HG02870 (cell line): Measurements from ENCODE around the gene PARD3B.

Experiments
- ATAC-seq: cut with Tn5 transposase; IDR thresholded peaks from one replicate; pipeline ENCODE4 v1.9.1; 2021; ENCODE audit warnings: mild to moderate bottlenecking, moderate library complexity; ENCODE audit not compliant: unreplicated experiment

PARD3B gene

DNA sequence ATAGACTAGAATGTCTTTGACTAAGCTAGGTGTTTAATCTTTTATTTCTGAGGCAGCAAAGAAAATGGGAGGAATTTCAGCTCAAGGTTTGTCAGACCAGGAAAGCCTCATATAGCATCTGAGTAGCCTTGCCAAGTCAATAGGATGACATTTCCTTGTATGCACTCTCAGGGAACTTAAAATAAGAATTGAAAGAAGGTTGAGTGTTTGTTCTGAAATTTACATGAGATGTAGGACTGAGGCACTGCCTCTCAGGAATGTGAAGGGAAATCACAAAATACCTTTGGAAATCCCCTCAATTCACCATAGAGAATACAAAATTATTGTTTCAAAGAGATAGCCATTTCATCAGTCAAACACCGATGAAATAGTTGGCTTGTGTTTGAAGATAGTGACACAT is 745.0 kb downstream of the PARD3B start:
- ATAC-seq: no peak

DNA sequence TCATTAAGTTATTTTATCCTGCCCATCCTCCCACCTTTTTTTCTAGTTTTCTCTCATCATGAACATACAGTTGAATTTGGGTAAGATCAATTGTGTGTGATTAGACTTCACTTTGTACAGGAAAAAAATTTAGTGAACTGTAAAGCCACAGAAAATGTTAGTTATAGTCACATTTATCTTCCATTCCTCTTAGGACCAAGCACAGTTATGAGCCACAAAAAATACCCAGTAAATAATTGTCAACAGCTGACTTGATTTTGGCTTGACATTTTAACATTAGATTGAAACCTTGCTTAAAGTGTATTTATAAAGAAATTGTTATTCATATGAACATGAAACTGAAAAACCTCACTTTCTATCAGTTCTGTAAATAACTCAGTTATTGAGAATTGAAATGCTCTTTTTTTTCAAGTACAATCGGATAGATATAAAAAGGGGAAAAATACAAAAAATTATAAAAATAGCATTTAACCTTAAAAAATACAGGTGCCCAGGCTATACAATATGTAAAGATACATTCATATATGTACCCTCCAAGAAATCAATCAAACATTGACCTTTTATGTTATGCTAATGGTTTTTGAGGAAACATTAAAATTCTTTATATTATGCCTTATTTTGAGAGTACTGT is 747.5 kb downstream of the PARD3B start:
- no peak for ATAC-seq

- no peak for ATAC-seq
These were observed 748.3 kb downstream of the PARD3B start for GRCh38 chr2:205293559-205293958.

DNA sequence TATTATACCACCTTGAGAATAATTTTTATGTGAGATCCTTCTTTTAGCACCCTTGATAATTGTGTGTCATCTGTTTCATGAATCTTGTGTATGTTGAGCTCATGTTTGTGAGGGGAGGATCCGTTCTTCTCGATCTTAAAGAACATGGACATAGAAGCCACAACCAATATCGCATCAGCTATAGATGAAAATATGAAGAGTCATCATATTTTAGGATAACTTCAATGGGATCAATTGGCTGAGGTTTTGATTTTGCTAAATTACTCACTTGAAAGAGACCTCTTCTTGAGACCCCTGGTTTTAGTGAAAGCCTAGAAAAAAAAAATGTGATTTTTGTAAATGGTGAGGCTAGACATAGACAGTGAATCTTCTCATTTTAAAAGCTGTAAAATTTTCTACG is 751.7 kb downstream of the PARD3B start:
- ATAC-seq: no peak

DNA sequence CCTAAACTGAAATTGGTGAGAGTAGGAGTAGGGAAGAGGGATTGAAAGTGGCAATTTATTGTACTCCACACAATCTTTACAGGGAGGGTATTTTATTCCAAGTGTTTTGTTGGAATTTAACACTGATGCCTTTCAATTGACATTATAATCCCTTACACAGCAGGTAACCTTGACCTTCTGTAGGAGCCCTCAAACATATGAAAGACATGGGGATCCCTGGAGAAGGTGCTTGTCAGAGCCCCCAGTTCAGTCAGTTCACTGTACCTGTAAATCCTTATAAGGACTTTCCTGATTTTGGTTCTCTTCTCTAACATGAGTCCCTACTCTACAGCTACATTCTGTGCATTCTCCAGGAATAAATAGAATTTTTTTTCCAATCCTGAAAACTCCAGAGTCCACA is 752.1 kb downstream of the PARD3B start:
- no peak for ATAC-seq

GRCh38 chr2:205297846-205298245 is 752.6 kb downstream of the PARD3B start:
- no peak for ATAC-seq

DNA sequence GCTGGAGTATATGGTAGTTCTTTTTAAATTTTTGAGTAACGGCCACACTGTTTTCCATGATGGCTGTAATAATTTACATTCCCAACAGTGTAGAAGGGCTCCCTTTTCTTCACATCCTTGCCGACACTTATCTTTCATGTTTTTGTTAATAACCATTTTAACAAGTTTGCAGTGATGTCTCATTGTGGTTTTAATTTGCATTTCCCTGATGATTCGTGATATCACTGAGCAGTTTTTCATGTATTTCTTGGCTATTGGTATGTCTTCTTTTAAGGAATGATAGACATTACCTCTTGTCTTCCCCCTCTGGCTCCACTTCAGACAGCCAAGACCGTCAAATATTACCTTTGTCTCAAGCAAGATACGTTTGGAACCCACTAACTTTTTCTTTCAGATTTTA is 765.9 kb downstream of the PARD3B start:
- no peak for ATAC-seq

- ATAC-seq: no peak
These were observed 776.0 kb downstream of the PARD3B start for GRCh38 chr2:205321231-205321630.

DNA sequence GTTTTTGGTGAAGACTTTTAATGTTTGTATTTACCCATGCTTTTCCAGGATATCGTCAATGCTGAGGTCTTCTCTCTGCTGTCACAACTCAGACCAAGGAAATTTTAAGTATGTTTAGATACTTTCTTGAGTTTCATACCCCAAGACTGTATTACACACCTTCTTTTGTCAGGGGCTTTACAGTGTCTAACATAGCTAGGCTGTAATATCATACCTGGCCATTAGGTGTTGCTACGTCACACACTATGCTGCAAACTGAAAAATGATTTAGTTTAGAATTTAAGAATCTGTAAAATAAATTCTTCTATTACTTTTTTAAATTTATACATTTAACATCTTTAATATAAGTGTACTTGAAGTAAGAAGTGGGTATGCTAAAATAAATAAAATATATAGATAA is 778.7 kb downstream of the PARD3B start:
- ATAC-seq: no peak

DNA sequence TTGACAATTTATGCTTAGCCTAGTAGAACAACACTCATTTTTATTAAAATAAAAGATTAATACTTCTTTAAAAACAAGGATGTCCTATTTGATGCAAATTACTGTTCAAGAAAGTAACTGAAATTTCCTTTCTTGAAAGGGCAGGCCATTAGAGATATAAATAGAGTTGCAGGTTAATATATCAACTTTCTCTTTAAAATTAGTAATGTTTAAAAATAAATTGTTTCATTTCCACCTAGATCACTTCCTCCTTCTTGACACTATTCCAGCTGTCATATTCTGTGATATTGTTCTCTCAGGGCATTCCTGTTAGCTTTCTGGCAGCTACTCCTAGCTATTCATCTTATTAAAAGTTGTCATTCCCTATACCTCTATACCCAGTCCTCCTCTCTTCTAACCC is 779.1 kb downstream of the PARD3B start:
- no peak for ATAC-seq

GRCh38 chr2:205333351-205333750 is 788.1 kb downstream of the PARD3B start:
- ATAC-seq: no peak

- ATAC-seq: no peak
These were observed 792.0 kb downstream of the PARD3B start for GRCh38 chr2:205337274-205337673.

DNA sequence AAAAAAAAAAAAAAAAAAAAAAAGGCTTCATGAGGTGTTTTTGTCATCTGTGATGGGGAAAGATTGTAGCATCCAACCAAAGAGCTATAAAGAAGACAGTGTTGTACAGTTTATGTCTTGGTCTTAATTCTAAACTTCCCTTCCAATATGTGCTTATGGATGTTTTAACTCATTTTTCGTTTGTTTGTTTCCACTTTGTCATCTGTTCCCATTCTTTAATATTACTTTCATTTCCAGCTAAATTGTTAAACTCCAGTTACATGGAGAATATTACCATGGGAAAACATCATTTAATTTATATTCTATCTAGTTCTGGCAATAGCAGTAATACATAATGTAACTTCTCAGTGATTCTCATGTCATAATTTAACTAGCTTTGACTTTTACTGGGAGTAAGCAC is 792.9 kb downstream of the PARD3B start:
- no peak for ATAC-seq

- ATAC-seq: no peak
These were observed 797.8 kb downstream of the PARD3B start for GRCh38 chr2:205343103-205343502.

- no peak for ATAC-seq
These were observed 801.4 kb downstream of the PARD3B start for GRCh38 chr2:205346649-205347048.

DNA sequence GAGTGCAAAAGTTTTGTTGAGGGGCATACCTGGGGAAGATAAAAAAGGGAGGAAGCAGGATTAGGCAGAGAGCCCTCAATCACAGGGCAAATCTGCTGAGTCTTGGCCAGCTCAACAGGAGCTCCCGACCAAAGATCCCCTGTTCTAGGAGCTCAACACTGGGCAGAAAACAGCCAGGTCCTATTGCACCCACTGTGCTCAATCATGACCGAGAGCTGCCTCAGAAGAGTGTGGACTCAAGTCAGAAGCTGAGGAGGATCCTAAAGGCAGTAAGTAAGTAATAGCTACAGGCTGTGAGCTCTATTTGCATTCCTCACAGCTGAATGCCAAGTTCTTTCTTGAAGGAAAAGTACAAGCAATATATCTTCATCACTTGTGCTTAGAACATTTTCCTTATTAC is 802.6 kb downstream of the PARD3B start:
- ATAC-seq: no peak

DNA sequence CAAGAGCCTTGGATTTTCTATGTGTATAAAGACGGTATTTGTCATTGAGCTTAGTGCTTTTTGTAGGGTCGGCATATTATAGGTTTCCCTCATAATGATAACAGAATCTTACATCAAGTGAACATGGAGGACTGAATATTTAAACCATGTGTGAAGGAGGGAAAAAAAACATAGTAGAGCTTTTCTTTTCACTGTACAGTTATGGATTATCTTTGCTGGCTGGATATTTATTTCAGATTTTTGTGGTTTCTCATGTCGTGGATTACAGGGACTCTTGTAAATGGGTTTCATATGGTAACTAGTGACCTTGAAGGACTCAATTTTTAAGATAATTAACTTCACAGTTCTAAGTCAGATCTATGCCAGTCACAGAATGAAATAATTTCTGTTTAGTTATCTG is 806.8 kb downstream of the PARD3B start:
- ATAC-seq: no peak

DNA sequence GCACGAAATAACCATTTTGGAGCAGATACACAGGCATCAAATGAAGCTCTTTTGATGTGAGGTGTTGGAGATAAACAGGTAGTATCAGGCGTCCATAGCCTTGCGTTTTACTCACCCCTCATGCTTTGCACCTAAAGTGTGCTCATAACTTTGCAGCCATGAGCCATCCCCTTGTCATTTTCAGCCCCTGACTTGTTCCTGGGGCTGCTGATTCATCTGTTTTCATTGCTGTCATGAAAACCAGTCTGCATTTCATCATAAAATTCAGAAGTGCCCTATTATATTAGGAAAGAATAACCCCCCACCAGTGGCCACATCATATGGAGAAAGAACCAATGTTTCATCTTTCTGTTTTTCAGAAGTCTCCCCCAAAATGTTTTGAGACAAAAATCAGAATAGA is 807.3 kb downstream of the PARD3B start:
- ATAC-seq: no peak

DNA sequence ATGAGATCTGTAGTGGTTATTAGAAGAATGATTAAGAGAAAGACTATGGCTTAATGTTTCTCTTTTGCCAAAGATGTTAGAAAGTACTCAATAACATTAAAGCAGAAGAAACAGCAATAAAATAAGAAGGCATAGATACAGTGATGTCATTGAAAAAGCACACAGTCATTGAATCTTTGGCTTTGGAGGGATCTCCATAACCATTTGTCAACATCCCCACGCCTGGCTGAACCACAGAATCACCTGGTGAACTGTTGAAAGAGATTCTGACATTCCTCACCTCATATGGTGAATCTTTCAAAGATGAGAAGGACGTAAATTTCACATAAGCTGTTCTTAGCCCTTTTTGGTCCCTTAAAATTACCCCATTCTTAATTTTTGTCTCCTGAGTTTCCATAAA is 812.5 kb downstream of the PARD3B start:
- ATAC-seq: no peak

GRCh38 chr2:205358351-205358815 is 813.1 kb downstream of the PARD3B start:
- no peak for ATAC-seq

GRCh38 chr2:205361272-205361671 is 816.0 kb downstream of the PARD3B start:
- ATAC-seq: no peak

DNA sequence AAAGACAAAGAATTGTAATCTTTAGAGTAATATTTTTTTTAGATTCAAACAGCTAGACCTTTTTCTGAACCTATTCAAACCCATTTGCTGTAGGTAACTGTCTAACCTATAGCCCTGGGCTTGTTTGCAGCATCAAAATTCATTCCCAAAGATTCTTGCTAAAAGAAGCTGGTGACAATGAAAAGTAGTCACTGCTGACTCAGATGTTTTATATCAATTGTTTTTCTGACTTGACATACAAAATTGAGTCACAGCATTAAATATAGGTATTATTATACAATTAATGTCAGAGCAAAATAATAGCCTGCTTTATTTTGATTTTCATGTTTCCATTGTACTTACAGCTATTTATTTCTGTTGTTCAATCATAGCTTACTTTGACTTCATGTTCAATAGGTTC is 816.7 kb downstream of the PARD3B start:
- ATAC-seq: no peak

DNA sequence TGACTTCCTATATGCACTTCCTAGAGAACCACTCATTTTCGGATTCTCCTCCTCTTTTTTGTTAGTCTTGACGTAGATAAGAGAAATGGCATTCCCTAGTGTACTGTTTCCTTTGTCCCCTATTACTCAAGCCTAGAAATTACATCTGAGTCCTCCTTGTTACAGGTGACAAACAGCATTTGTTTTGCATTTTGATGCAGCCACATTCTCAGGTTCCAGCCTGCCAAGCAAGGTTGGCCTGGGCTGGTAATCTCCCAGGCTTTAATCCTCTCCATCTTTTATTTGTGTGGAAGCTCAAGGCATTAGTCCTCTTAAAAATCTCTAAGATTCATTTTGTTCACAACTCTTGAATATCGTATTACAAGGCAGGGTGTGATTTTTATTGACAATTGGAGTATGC is 819.0 kb downstream of the PARD3B start:
- ATAC-seq: no peak
